Colonic mucosa (tissue), 4 donors: ENCODE data around the gene CMTM1. TPM values are rescaled to one million over a fixed set of nuclear protein-coding genes. Genes with fewer than 3 reads are reported as not detected.
"Not testable (repeated sequence)": the region's sequence is repeated elsewhere in the genome, so short reads cannot be mapped to it uniquely, and the experiment has no call there.

Experiments used
- DNase-seq: peaks from one replicate; pipeline ENCODE4 v3.0.0-alpha.2; 2020
- H3K27ac ChIP-seq: fragments of 200-600 bp; one replicate; pipeline ENCODE4 v1.8.0; 2021
- H3K27me3 ChIP-seq: fragments of 200-600 bp; one replicate; pipeline ENCODE4 v1.8.0; 2021
- H3K36me3 ChIP-seq: fragments of 200-600 bp; one replicate; pipeline ENCODE4 v1.8.0; 2021
- H3K4me1 ChIP-seq: fragments of 200-600 bp; one replicate; pipeline ENCODE4 v1.8.0; 2021; ENCODE audit warnings: mild to moderate bottlenecking
- H3K4me3 ChIP-seq: fragments of 200-600 bp; one replicate; pipeline ENCODE4 v1.8.0; 2021
- H3K9ac ChIP-seq, 2 donors: one replicate each; pipeline ENCODE4 v1.7.0; 2013; ENCODE audit warnings: control low read depth in 2 of 2, low read depth in 2 of 2, low read length in 2 of 2
- H3K9me3 ChIP-seq: fragments of 200-600 bp; one replicate; pipeline ENCODE4 v1.8.0; 2021
- intact Hi-C: fragments of 100-400 bp; cut with DNase I; formaldehyde crosslinking; loops from one replicate; pipeline ENCODE4 v1.14.1; 2022
- total RNA-seq, 2 donors: library from RNA; stranded (reverse); fragmentation: NEBNext Ultra II Directional in 1 of 2; extraction: Animal tissue kit (Norgen Biotek cat#: 25700) in 1 of 2; gene quantifications; one replicate each; pipeline ENCODE4 v1.2.1, GENCODE V29; 2021
- TF ChIP-seq, protein P1 (sequence below): fragments of 200-600 bp; IDR thresholded peaks from one replicate; pipeline ENCODE4 v1.8.0; 2022; ENCODE audit warnings: antibody characterized with exemption, mild to moderate bottlenecking
- donor health status: healthy.
- donor health status: DM: no; HTN: no; CAD: no.
- donor health status: DM: no; HTN: no; CAD: no.

CMTM1 gene
- total RNA-seq, 2 donors from 2014 or later: 5.1 to 9.4 TPM

DNA sequence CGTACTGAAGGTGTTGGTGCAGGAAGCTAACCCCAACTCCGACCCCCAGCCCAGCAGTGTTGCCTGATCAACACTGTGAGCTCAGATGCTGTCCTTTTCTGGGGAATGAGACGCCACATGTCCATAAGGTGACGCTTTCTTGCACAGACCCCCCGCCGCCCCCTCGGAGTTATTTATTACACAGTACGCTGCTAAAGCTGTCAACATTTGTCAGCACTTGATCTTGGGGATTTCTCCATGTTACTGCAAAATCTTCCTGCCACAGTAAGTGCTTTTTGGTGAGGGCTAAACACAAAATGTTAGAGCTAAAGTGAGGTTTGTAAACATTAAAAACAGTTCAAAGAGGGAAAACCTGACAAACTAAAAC, 54.2 kb downstream of the CMTM1 start:
- no peak overlapping the region for H3K4me3 ChIP-seq
- H3K27ac ChIP-seq: no peak overlapping the region
- no peaks in the 10 kb centered on the region for H3K4me1 ChIP-seq
- DNase-seq: no peak
- no peak overlapping the region for H3K9ac ChIP-seq
- no peaks in the 10 kb centered on the region for H3K36me3 ChIP-seq
- no peaks in the 10 kb centered on the region for H3K27me3 ChIP-seq
- TF ChIP-seq, protein P1, sequence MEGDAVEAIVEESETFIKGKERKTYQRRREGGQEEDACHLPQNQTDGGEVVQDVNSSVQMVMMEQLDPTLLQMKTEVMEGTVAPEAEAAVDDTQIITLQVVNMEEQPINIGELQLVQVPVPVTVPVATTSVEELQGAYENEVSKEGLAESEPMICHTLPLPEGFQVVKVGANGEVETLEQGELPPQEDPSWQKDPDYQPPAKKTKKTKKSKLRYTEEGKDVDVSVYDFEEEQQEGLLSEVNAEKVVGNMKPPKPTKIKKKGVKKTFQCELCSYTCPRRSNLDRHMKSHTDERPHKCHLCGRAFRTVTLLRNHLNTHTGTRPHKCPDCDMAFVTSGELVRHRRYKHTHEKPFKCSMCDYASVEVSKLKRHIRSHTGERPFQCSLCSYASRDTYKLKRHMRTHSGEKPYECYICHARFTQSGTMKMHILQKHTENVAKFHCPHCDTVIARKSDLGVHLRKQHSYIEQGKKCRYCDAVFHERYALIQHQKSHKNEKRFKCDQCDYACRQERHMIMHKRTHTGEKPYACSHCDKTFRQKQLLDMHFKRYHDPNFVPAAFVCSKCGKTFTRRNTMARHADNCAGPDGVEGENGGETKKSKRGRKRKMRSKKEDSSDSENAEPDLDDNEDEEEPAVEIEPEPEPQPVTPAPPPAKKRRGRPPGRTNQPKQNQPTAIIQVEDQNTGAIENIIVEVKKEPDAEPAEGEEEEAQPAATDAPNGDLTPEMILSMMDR: no peak
- no peaks in the 10 kb centered on the region for H3K9me3 ChIP-seq
- intact Hi-C loops: no loop called here

GRCh38 chr16:66621973-66622372, 55.7 kb downstream of the CMTM1 start:
- DNase-seq: no peak
- intact Hi-C loops: no loop called here
- Histone ChIP-seq H3K9ac (no peak overlapping the region), H3K9me3 (no peaks in the 10 kb centered on the region), H3K27me3 (no peaks in the 10 kb centered on the region), H3K4me1 (no peaks in the 10 kb centered on the region), H3K4me3 (no peak overlapping the region), H3K36me3 (no peaks in the 10 kb centered on the region), H3K27ac (no peak overlapping the region)
- TF ChIP-seq, protein P1: no peak

- H3K27ac ChIP-seq: no peak overlapping the region
- H3K27me3 ChIP-seq: no peaks in the 10 kb centered on the region
- intact Hi-C loops: no loop called here
- H3K4me1 ChIP-seq: no peaks in the 10 kb centered on the region
- H3K9ac ChIP-seq: no peak overlapping the region
- DNase-seq: no peak
- no peak overlapping the region for H3K4me3 ChIP-seq
- H3K9me3 ChIP-seq: no peaks in the 10 kb centered on the region
- no peaks in the 10 kb centered on the region for H3K36me3 ChIP-seq
- TF ChIP-seq, protein P1: no peak
Observed at GRCh38 chr16:66622863-66623262, 56.6 kb downstream of the CMTM1 start.

GRCh38 chr16:66623755-66624154, 57.5 kb downstream of the CMTM1 start:
- Histone ChIP-seq H3K36me3 (no peaks in the 10 kb centered on the region), H3K9me3 (no peaks in the 10 kb centered on the region), H3K27me3 (no peaks in the 10 kb centered on the region), H3K4me1 (no peaks in the 10 kb centered on the region), H3K9ac (no peak overlapping the region), H3K27ac (no peak overlapping the region), H3K4me3 (no peak overlapping the region)
- intact Hi-C loops: no loop called here
- DNase-seq: no peak
- TF ChIP-seq, protein P1: no peak

DNA sequence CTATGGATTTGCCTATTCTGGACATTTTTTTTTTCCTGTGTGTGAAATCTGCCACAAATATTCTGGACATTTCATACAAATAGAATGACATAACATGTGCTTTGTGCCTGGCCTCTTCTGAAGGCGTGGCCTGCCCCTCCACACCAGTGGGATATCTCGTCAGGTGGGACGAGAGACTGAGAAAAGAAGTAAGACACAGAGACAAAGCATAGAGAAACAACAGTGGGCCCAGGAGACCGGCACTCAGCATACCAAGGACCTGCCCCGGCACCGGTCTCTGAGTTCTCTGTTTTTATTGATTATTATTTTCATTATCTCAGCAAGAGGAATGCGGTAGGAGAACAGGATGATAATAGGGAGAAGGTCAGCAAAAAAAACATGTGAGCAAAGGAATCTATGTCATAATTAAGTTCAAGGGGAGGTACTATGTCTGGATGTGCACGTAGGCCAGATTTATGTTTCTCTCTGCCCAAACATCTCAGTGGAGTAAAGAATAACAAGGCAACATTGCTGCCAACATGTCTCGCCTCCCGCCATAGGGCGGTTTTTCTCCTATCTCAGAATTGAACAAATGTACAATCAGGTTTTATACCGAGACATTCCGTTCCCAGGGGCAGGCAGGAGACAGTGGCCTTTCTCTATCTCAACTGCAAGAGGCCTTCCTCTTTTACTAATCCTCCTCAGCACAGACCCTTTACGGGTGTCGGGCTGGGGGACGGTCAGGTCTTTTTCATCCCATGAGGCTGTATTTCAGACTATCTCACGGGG, 61.6 kb downstream of the CMTM1 start:
- intact Hi-C loops, H3K27me3 ChIP-seq, H3K9me3 ChIP-seq, H3K4me1 ChIP-seq, H3K4me3 ChIP-seq, H3K9ac ChIP-seq, H3K27ac ChIP-seq, DNase-seq, H3K36me3 ChIP-seq: not testable (repeated sequence)

Other genes with a start within 250 kb of the CMTM1 start
- gene CDH5, start 199.7 kb upstream of the CMTM1 start, total RNA-seq: 10 to 100 TPM in 1 of 2 donors, 1 to 10 TPM in 1; 4.4 to 15.2 TPM
- under 1 TPM in 1 of 2 donors, not detected in 1; 0.32 TPM for gene BEAN1, start 139.1 kb upstream of the CMTM1 start, total RNA-seq
- gene TK2, start 16.3 kb upstream of the CMTM1 start, total RNA-seq: 10 to 100 TPM; 11.9 to 17.0 TPM
- 10 to 100 TPM; 41.5 to 58.4 TPM for gene CKLF, start 13.9 kb upstream of the CMTM1 start, total RNA-seq
- gene CMTM2, start 13.0 kb downstream of the CMTM1 start, total RNA-seq: not detected
- gene CMTM3, start 38.3 kb downstream of the CMTM1 start, total RNA-seq: 1 to 10 TPM; 4.0 to 7.9 TPM
- gene CMTM4, start 130.3 kb downstream of the CMTM1 start, total RNA-seq: 100 to 1,000 TPM; 150 to 212 TPM
- gene DYNC1LI2, start 185.2 kb downstream of the CMTM1 start, total RNA-seq: 100 to 1,000 TPM; 138 to 162 TPM
- under 1 TPM in 1 of 2 donors, not detected in 1; 0.22 TPM for gene TERB1, start 235.1 kb downstream of the CMTM1 start, total RNA-seq